MM.1S (cell line): ENCODE results near the gene ERC2.

Experiments used
- DNase-seq: peaks from one replicate; pipeline ENCODE4 v3.0.0-alpha.2; 2015
- H2AFZ ChIP-seq: fragments of 300-600 bp; sonication (generic); 2 replicates; pipeline ENCODE4 v1.6.0; 2016; ENCODE audit warnings: antibody characterized with exemption, low read length
- H3F3A ChIP-seq: fragments of 300-600 bp; sonication (generic); 2 replicates; pipeline ENCODE4 v1.6.1; 2016; ENCODE audit warnings: mild to moderate bottlenecking, antibody characterized with exemption, low read length, moderate library complexity, mixed read lengths; ENCODE audit not compliant: insufficient read depth
- H3K27ac ChIP-seq: fragments of 300-600 bp; sonication (generic); 2 replicates; pipeline ENCODE4 v1.5.1; 2016; ENCODE audit warnings: mild to moderate bottlenecking, low read length
- H3K27me3 ChIP-seq: fragments of 300-600 bp; sonication (generic); replicated peaks from 2 replicates; pipeline ENCODE4 v1.6.0; 2016; ENCODE audit warnings: low read length; ENCODE audit not compliant: insufficient read depth
- H3K36me3 ChIP-seq: fragments of 300-600 bp; sonication (generic); replicated peaks from 2 replicates; pipeline ENCODE4 v1.6.1; 2016; ENCODE audit warnings: mild to moderate bottlenecking, low read length, mixed read lengths; ENCODE audit not compliant: insufficient read depth
- H3K4me1 ChIP-seq: fragments of 300-600 bp; sonication (generic); 2 replicates; pipeline ENCODE4 v1.6.1; 2016; ENCODE audit warnings: low read length, mixed read lengths
- H3K4me2 ChIP-seq: fragments of 300-600 bp; sonication (generic); 2 replicates; pipeline ENCODE4 v1.6.0; 2016; ENCODE audit warnings: low read depth, low read length
- H3K4me3 ChIP-seq: fragments of 300-600 bp; sonication (generic); 2 replicates; pipeline ENCODE4 v1.5.1; 2016; ENCODE audit warnings: low read length, mixed read lengths
- H3K79me2 ChIP-seq: fragments of 300-600 bp; sonication (generic); 2 replicates; pipeline ENCODE4 v1.6.1; 2016; ENCODE audit warnings: mixed run types, low read length, mixed read lengths
- H3K9ac ChIP-seq: fragments of 300-600 bp; sonication (generic); 2 replicates; pipeline ENCODE4 v1.6.1; 2016; ENCODE audit warnings: low read length, mixed read lengths
- H3K9me2 ChIP-seq: fragments of 300-600 bp; sonication (generic); replicated peaks from 2 replicates; pipeline ENCODE4 v1.6.1; 2016; ENCODE audit warnings: mild to moderate bottlenecking, low read length, mixed read lengths; ENCODE audit not compliant: insufficient read depth
- H3K9me3 ChIP-seq: fragments of 300-600 bp; sonication (generic); replicated peaks from 2 replicates; pipeline ENCODE4 v1.6.1; 2016; ENCODE audit warnings: mild to moderate bottlenecking, low read length, mixed read lengths; ENCODE audit not compliant: insufficient read depth
- H4K20me1 ChIP-seq: fragments of 300-600 bp; sonication (generic); 2 replicates; pipeline ENCODE4 v1.6.1; 2016; ENCODE audit warnings: mild to moderate bottlenecking, low read length, moderate library complexity, mixed read lengths; ENCODE audit not compliant: insufficient read depth
- CTCF ChIP-seq: fragments of 300-600 bp; sonication (generic); IDR thresholded peaks from 2 replicates; pipeline ENCODE4 v1.5.1; 2016; ENCODE audit warnings: antibody characterized with exemption, low read length, mixed read lengths
- EZH2 ChIP-seq: fragments of 300-600 bp; sonication (generic); optimal IDR thresholded peaks from 2 replicates; pipeline ENCODE3; 2017; ENCODE audit warnings: low read depth, mild to moderate bottlenecking, antibody characterized with exemption, low read length, mixed read lengths
- EZH2phosphoT487 ChIP-seq: fragments of 300-600 bp; sonication (generic); IDR thresholded peaks from 2 replicates; pipeline ENCODE4 v1.6.1; 2018; ENCODE audit warnings: antibody characterized with exemption, low read length

Gene ERC2

GRCh38 chr3:55942868-55943267 lies 525.4 kb downstream of the ERC2 start:
- no peak for DNase-seq
- no peak overlapping the region for H3K27ac ChIP-seq
- H3K4me2 ChIP-seq = no peak overlapping the region
- no peaks in the 10 kb centered on the region for H3K36me3 ChIP-seq
- H3K27me3 ChIP-seq = no peaks in the 10 kb centered on the region
- H3K9me2 ChIP-seq = no peaks in the 10 kb centered on the region
- H3K79me2 ChIP-seq = no peaks in the 10 kb centered on the region
- H4K20me1 ChIP-seq = no peaks in the 10 kb centered on the region
- TF ChIP-seq EZH2 (no peak), CTCF (no peak), EZH2phosphoT487 (no peak)
- no peak overlapping the region for H2AFZ ChIP-seq
- H3K4me1 ChIP-seq = no peaks in the 10 kb centered on the region
- no peaks in the 10 kb centered on the region for H3F3A ChIP-seq
- no peaks in the 10 kb centered on the region for H3K9me3 ChIP-seq
- H3K4me3 ChIP-seq = no peak overlapping the region
- H3K9ac ChIP-seq = no peak overlapping the region

- Histone ChIP-seq H3K4me2 (no peak overlapping the region), H3K36me3 (no peaks in the 10 kb centered on the region), H3K4me1 (no peaks in the 10 kb centered on the region), H3F3A (no peaks in the 10 kb centered on the region), H3K9me2 (no peaks in the 10 kb centered on the region), H3K4me3 (no peak overlapping the region), H3K27ac (no peak overlapping the region), H3K27me3 (no peaks in the 10 kb centered on the region), H3K79me2 (no peaks in the 10 kb centered on the region), H3K9me3 (no peaks in the 10 kb centered on the region), H3K9ac (no peak overlapping the region), H2AFZ (no peak overlapping the region), H4K20me1 (no peaks in the 10 kb centered on the region)
- no peak for DNase-seq
- TF ChIP-seq CTCF (no peak), EZH2phosphoT487 (no peak)
Observed at GRCh38 chr3:55939287-55939686, 529.0 kb downstream of the ERC2 start.

- Histone ChIP-seq H3K79me2 (no peaks in the 10 kb centered on the region), H3F3A (no peaks in the 10 kb centered on the region), H3K9ac (no peak overlapping the region), H3K36me3 (no peaks in the 10 kb centered on the region), H3K27ac (no peak overlapping the region), H3K4me2 (no peak overlapping the region), H3K4me3 (no peak overlapping the region), H2AFZ (no peak overlapping the region), H3K9me3 (no peaks in the 10 kb centered on the region), H3K4me1 (no peaks in the 10 kb centered on the region), H3K27me3 (no peaks in the 10 kb centered on the region), H3K9me2 (no peaks in the 10 kb centered on the region), H4K20me1 (no peaks in the 10 kb centered on the region)
- DNase-seq = no peak
- TF ChIP-seq CTCF = no peak
- no peak for TF ChIP-seq EZH2
- TF ChIP-seq EZH2phosphoT487 = no peak
Observed at GRCh38 chr3:55937301-55937700, 531.0 kb downstream of the ERC2 start.
